Keratinocyte (primary cell): ENCODE measurements around the gene NLGN4Y. TPM values are rescaled to one million over a fixed set of nuclear protein-coding genes. Genes with fewer than 3 reads are reported as not detected.

Source experiments
- DNase-seq: peaks from one replicate; pipeline ENCODE4 v3.0.0-alpha.2; 2011; ENCODE audit warnings: low read depth, missing footprints, low spot score
- FAIRE-seq: peaks from 2 replicates; lab custom pipeline; 2011; peaks lifted over from hg19 to GRCh38; lab: Jason Lieb, UNC
- H2AFZ ChIP-seq: 2 replicates; pipeline ENCODE4 v1.6.0; 2012; ENCODE audit warnings: low read length, control low read depth, inconsistent platforms; ENCODE audit not compliant: control insufficient read depth
- H3K27ac ChIP-seq: 2 replicates; pipeline ENCODE4 v1.5.1; 2011; ENCODE audit warnings: low read length; ENCODE audit not compliant: control insufficient read depth, insufficient read depth
- H3K27me3 ChIP-seq: 3 replicates; pipeline ENCODE4 v1.6.0; 2011; ENCODE audit warnings: low read length; ENCODE audit not compliant: control insufficient read depth, insufficient read depth; ENCODE audit errors: extremely low read depth
- H3K36me3 ChIP-seq, 2 experiments: 2 replicates in 1 of 2; 3 replicates in 1 of 2; pipeline ENCODE4 v1.5.1; 2011; ENCODE audit warnings: low read length in 2 of 2, mild to moderate bottlenecking in 1 of 2; ENCODE audit not compliant: control insufficient read depth in 2 of 2, insufficient read depth in 2 of 2; ENCODE audit errors: extremely low read depth in 1 of 2
- H3K4me1 ChIP-seq: 3 replicates; pipeline ENCODE4 v1.5.1; 2011; ENCODE audit warnings: low read length; ENCODE audit not compliant: control insufficient read depth, insufficient read depth; ENCODE audit errors: extremely low read depth
- H3K4me2 ChIP-seq: 3 replicates; pipeline ENCODE4 v1.6.0; 2011; ENCODE audit warnings: low read depth, low read length; ENCODE audit not compliant: control insufficient read depth, insufficient read depth; ENCODE audit errors: extremely low read depth
- H3K4me3 ChIP-seq, 3 experiments: fragments of 200-600 bp in 1 of 3; sonication (generic) in 1 of 3; 2 replicates in 2 of 3; 3 replicates in 1 of 3; pipeline ENCODE4 v1.5.1; 2011 to 2016; ENCODE audit warnings: low read length in 3 of 3, mild to moderate bottlenecking in 3 of 3, control low read depth in 2 of 3, inconsistent platforms in 1 of 3, low read depth in 1 of 3, mixed read lengths in 1 of 3, mixed run types in 1 of 3, moderate library complexity in 1 of 3; ENCODE audit not compliant: control insufficient read depth in 2 of 3, insufficient read depth in 2 of 3; ENCODE audit errors: extremely low read depth in 1 of 3
- H3K79me2 ChIP-seq: 2 replicates; pipeline ENCODE4 v1.6.0; 2012; ENCODE audit warnings: low read length; ENCODE audit not compliant: control insufficient read depth, insufficient read depth
- H3K9ac ChIP-seq: 3 replicates; pipeline ENCODE4 v1.6.0; 2011; ENCODE audit warnings: low read length; ENCODE audit not compliant: control insufficient read depth, insufficient read depth; ENCODE audit errors: extremely low read depth
- H3K9me1 ChIP-seq: 3 replicates; pipeline ENCODE4 v1.6.0; 2011; ENCODE audit warnings: low read length; ENCODE audit not compliant: control insufficient read depth, insufficient read depth; ENCODE audit errors: extremely low read depth
- H3K9me3 ChIP-seq: 2 replicates; pipeline ENCODE4 v1.5.1; 2012; ENCODE audit warnings: low read depth, low read length; ENCODE audit not compliant: control insufficient read depth
- H4K20me1 ChIP-seq: 3 replicates; pipeline ENCODE4 v1.6.0; 2011; ENCODE audit warnings: low read length; ENCODE audit not compliant: control insufficient read depth, insufficient read depth; ENCODE audit errors: extremely low read depth
- CTCF ChIP-seq, 3 experiments: IDR thresholded peaks in 1 of 3; conservative IDR thresholded peaks in 1 of 3; optimal IDR thresholded peaks in 1 of 3; 2 replicates in 2 of 3; 3 replicates in 1 of 3; pipeline versions ENCODE3 to v1.5.1; 2011; ENCODE audit warnings: low read length in 3 of 3, mild to moderate bottlenecking in 3 of 3, moderate library complexity in 2 of 3, control low read depth in 1 of 3, inconsistent platforms in 1 of 3; ENCODE audit not compliant: insufficient read depth in 2 of 3; ENCODE audit errors: extremely low read depth in 1 of 3
- EZH2 ChIP-seq: IDR thresholded peaks from one replicate; pipeline ENCODE4 v1.6.1; 2012; ENCODE audit warnings: inconsistent platforms, mild to moderate bottlenecking, low read length, moderate library complexity
- dilution Hi-C: fragments of 300-500 bp; cut with MboI; formaldehyde crosslinking; loops from one replicate; pipeline ENCODE4 v1.7.0; 2020; ENCODE audit warnings: low sequenced_read_pairs; ENCODE audit not compliant: extremely low pct_ligation_motif_present
- polyA plus RNA-seq, 5 experiments: library from polyadenylated mRNA; depleted of rRNA in 3 of 5; stranded (reverse) in 3 of 5; stranded (forward) in 1 of 5; unstranded in 1 of 5; fragments of >200 nt; gene quantifications; 1 replicate in 1 of 5; 2 replicates in 3 of 5; 3 replicates in 1 of 5; pipeline versions ENCODE4 v1.2.1 to v1.2.3, GENCODE V29; 2011 to 2012; ENCODE audit warnings: missing spikeins in 2 of 5, low read depth in 1 of 5, low replicate concordance in 1 of 5

NLGN4Y gene
- polyA plus RNA-seq, 1 donor (not counting 4 experiments of a cell fraction or from before 2014, with no cell fraction given) = not detected

- no peak overlapping the region for H3K9ac ChIP-seq
- no peak for DNase-seq
- H3K9me3 ChIP-seq = no peaks in the 10 kb centered on the region
- H3K4me3 ChIP-seq = no peak overlapping the region
- dilution Hi-C loops = no loop called here
- H3K9me1 ChIP-seq = no peaks in the 10 kb centered on the region
- H3K27me3 ChIP-seq = no peaks in the 10 kb centered on the region
- no peak overlapping the region for H2AFZ ChIP-seq
- H3K27ac ChIP-seq = no peak overlapping the region
- no peaks in the 10 kb centered on the region for H3K4me1 ChIP-seq
- FAIRE-seq = no peak
- H3K79me2 ChIP-seq = no peaks in the 10 kb centered on the region
- H3K36me3 ChIP-seq = no peaks in the 10 kb centered on the region
- no peak for TF ChIP-seq EZH2
- no peak for TF ChIP-seq CTCF (optimal IDR thresholded peaks at IDR 0.05 in 1 of 3, IDR thresholded peaks at IDR 0.05 in 1 of 3, conservative IDR thresholded peaks at IDR 0.05 in 1 of 3; ENCODE audit: extremely low read depth in 1 of 3, insufficient read depth in 2 of 3, low read length in 3 of 3)
- H3K4me2 ChIP-seq = no peak overlapping the region
- H4K20me1 ChIP-seq = no peaks in the 10 kb centered on the region
Measured at GRCh38 chrY:14523491-14524271, 648 bp upstream of the NLGN4Y start.

GRCh38 chrY:14525315-14525714 lies 986 bp downstream of the NLGN4Y start:
- H3K4me1 ChIP-seq = no peaks in the 10 kb centered on the region
- H3K9me1 ChIP-seq = no peaks in the 10 kb centered on the region
- H3K27me3 ChIP-seq = no peaks in the 10 kb centered on the region
- H3K27ac ChIP-seq = no peak overlapping the region
- H2AFZ ChIP-seq = no peak overlapping the region
- dilution Hi-C loops = no loop called here
- no peak overlapping the region for H3K4me3 ChIP-seq
- DNase-seq (no peak), FAIRE-seq (no peak)
- H4K20me1 ChIP-seq = no peaks in the 10 kb centered on the region
- TF ChIP-seq EZH2 (no peak), CTCF (optimal IDR thresholded peaks at IDR 0.05 in 1 of 3, IDR thresholded peaks at IDR 0.05 in 1 of 3, conservative IDR thresholded peaks at IDR 0.05 in 1 of 3; ENCODE audit: extremely low read depth in 1 of 3, insufficient read depth in 2 of 3, low read length in 3 of 3) (no peak)
- H3K79me2 ChIP-seq = no peaks in the 10 kb centered on the region
- H3K9ac ChIP-seq = no peak overlapping the region
- no peak overlapping the region for H3K4me2 ChIP-seq
- no peaks in the 10 kb centered on the region for H3K36me3 ChIP-seq
- no peaks in the 10 kb centered on the region for H3K9me3 ChIP-seq
